CD4-positive, alpha-beta memory T cell (primary cell): ENCODE data around the gene PFDN5. TPM values are rescaled to one million over a fixed set of nuclear protein-coding genes. Genes with fewer than 3 reads are reported as not detected.

Experiments used
- CTCF ChIA-PET: fragments of 350-600 bp; sonication (Branson Sonifier 250); formaldehyde crosslinking; loops from one replicate; lab custom pipeline; 2021; ENCODE audit warnings: inconsistent platforms; ENCODE audit not compliant: partially characterized antibody; lab: Charles Lee
- POLR2A ChIA-PET: fragments of 350-600 bp; sonication (Branson Sonifier 250); formaldehyde crosslinking; loops from one replicate; lab custom pipeline; 2021; ENCODE audit not compliant: partially characterized antibody; lab: Charles Lee
- DNase-seq, 5 donors: peaks; one replicate each; pipeline versions ENCODE4 v3.0.0 to v3.0.0-alpha.2; 2020 to 2022; ENCODE audit warnings: mixed read lengths in 1 of 5
- H3K27ac ChIP-seq: one replicate; pipeline ENCODE4 v1.7.0; 2013; ENCODE audit warnings: low read depth, low read length
- H3K27me3 ChIP-seq: 2 replicates; pipeline ENCODE4 v1.7.0; 2013; ENCODE audit warnings: mild to moderate bottlenecking, low read length, moderate library complexity; ENCODE audit not compliant: insufficient read depth
- H3K36me3 ChIP-seq: 2 replicates; pipeline ENCODE4 v1.7.0; 2013; ENCODE audit warnings: mild to moderate bottlenecking, low read length, moderate library complexity; ENCODE audit not compliant: insufficient read depth
- H3K4me1 ChIP-seq: 2 replicates; pipeline ENCODE4 v1.7.0; 2013; ENCODE audit warnings: mild to moderate bottlenecking, low read length, moderate library complexity; ENCODE audit not compliant: insufficient read depth
- H3K4me3 ChIP-seq, 2 donors: one replicate each; pipeline ENCODE4 v1.7.0; 2013; ENCODE audit warnings: low read length in 2 of 2, mild to moderate bottlenecking in 1 of 2
- H3K9me3 ChIP-seq, 2 donors: one replicate each; pipeline ENCODE4 v1.7.0; 2013; ENCODE audit warnings: low read length in 2 of 2, control low read depth in 1 of 2; ENCODE audit not compliant: control insufficient read depth in 1 of 2
- H3K27ac Mint-ChIP-seq, 7 donors: one replicate each; pipeline ENCODE4 v1.8.0; 2020 to 2021; ENCODE audit warnings: mixed read lengths in 7 of 7, mild to moderate bottlenecking in 6 of 7, inconsistent platforms in 3 of 7, moderate library complexity in 3 of 7
- H3K27me3 Mint-ChIP-seq, 2 donors: one replicate each; pipeline ENCODE4 v1.8.0; 2020 to 2021; ENCODE audit warnings: mixed read lengths in 2 of 2
- H3K36me3 Mint-ChIP-seq, 2 donors: one replicate each; pipeline ENCODE4 v1.8.0; 2020 to 2021; ENCODE audit warnings: mixed read lengths in 2 of 2, inconsistent platforms in 1 of 2, mild to moderate bottlenecking in 1 of 2
- H3K4me1 Mint-ChIP-seq, 4 donors: one replicate each; pipeline ENCODE4 v1.8.0; 2020 to 2021; ENCODE audit warnings: mixed read lengths in 4 of 4, mild to moderate bottlenecking in 1 of 4
- H3K4me3 Mint-ChIP-seq, 8 donors: one replicate each; pipeline ENCODE4 v1.8.0; 2020 to 2021; ENCODE audit warnings: mixed read lengths in 8 of 8, mild to moderate bottlenecking in 7 of 8, moderate library complexity in 6 of 8, inconsistent platforms in 3 of 8
- H3K9me3 Mint-ChIP-seq, 8 donors: one replicate each; pipeline ENCODE4 v1.8.0; 2020 to 2021; ENCODE audit warnings: mixed read lengths in 8 of 8, mild to moderate bottlenecking in 5 of 8, inconsistent platforms in 3 of 8, moderate library complexity in 1 of 8
- intact Hi-C: fragments of 100-400 bp; cut with micrococcal nuclease; formaldehyde crosslinking; loops from one replicate; pipeline ENCODE4 v1.15.1; 2023
- polyA plus RNA-seq, 2 donors: library from polyadenylated mRNA; unstranded; fragments of 300-500 nt; fragmentation: Illumina TruSeq; gene quantifications; one replicate each; pipeline ENCODE4 v1.2.3, GENCODE V29; 2021
- total RNA-seq, 2 experiments: library from RNA; stranded (reverse); gene quantifications; one replicate each; pipeline ENCODE4 v1.2.3, GENCODE V29; 2021

Gene PFDN5
- total and polyA plus RNA-seq, 4 experiments from 2014 or later, result 717 to 1,410 (median 1,012) TPM

DNA sequence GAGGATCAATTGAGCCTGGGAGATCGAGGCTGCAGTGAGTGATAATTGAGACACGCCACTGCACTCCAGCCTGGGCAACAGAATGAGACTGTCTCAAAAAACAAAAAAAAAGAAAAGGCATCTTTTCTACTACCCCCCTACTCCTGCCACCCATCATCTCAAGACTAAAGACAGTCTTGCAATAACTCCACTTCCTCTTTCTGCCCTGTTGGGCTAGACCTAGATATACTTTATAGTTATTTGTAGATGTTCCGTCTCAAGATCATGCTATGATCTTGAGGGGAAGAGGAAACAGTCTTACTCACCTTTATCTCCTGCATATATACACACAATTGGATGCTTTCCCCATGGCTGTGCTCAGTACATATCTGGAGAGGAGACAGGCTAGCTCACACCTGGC lies 39.3 kb upstream of the PFDN5 start:
- peak overlapping the region in 6 of 7 donors; percentile 23 to 84 (median 68) for H3K27ac Mint-ChIP-seq
- H3K27me3 Mint-ChIP-seq, result no peaks in the 10 kb centered on the region
- Histone ChIP-seq H3K4me1 (peaks cover 45% of the 10 kb centered on the region), H3K36me3 (peaks cover 8% of the 10 kb centered on the region), H3K9me3 (no peaks in the 10 kb centered on the region), H3K27me3 (no peaks in the 10 kb centered on the region), H3K27ac (no peak overlapping the region), H3K4me3 (no peak overlapping the region)
- POLR2A ChIA-PET, result interaction anchor here (8.7 kb wide), 1 partner anchor 42 kb away, joined by 207 read pairs; the partner anchor contains the start of gene ITGB7
- intact Hi-C loops, result no loop called here
- peaks cover 7 to 26% of the 10 kb centered on the region in 2 donors for H3K36me3 Mint-ChIP-seq
- H3K4me1 Mint-ChIP-seq, result peaks cover 21 to 56% (median 41%) of the 10 kb centered on the region in 4 donors
- H3K4me3 Mint-ChIP-seq, result peak overlapping the region in 3 of 8 donors; percentile 34 to 68 (median 38)
- no peak for DNase-seq
- peaks cover 0 to 2% (median 0%) of the 10 kb centered on the region in 8 donors for H3K9me3 Mint-ChIP-seq
- CTCF ChIA-PET, result interaction anchor here (1.1 to 1.6 kb wide), 4 partner anchors 10 to 97 kb away, joined by 3 to 4 read pairs (median 4); partner anchors contain the start of gene ITGB7

DNA sequence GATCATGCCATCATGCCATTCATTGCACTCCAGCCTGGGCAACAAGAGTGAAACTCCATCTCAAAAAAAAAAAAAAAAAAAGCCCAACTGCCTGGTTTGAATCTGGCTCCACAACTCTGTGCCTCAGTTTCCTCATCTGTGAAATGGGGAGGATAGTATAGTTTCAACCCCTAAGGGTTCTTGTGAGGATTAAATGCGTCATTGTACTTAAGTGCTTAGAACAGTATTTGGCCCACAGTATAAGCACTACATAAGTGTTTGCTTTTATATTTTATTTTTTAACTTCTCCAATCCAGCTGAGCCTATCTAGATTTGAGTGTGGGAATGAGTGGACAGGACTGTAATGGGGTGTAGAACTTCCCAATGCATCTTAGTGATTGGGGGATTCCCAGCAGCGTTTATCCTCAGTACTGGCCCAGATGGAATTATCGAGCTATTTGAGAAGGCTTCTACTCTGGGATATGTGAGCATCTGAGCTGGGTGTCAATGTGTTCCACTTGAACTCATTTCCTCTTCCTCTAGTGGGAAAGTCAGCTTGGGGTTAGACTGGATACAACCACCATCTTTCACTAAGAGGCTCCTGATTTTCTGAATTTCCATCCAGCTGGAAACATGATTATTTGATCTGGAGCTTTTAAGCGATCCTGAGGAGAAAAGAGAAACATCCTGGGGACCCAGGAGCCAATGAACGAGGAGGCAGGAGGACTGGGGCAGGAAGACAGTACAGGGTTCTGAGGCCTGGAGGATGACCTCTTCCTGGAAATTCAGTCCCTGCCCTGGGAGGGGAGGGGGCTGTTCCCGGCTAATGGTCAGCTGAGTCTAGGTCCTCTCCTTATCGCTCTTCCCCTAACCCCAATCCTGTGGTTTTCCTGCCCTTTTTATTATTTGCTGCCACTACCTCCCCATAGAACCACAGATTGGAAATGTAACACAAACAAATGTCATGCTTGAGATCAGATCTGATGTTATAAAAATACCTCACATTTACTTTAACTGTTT lies 36.5 kb upstream of the PFDN5 start:
- intact Hi-C loops, result no loop called here
- Mint-ChIP-seq H3K9me3 (no peaks in the 10 kb centered on the region), H3K4me3 (no peak overlapping the region), H3K4me1 (peaks cover 6 to 30% (median 19%) of the 10 kb centered on the region in 4 donors), H3K27ac (peak overlapping the region in 4 of 7 donors; percentile 11 to 85 (median 66)), H3K36me3 (peaks cover 3 to 6% of the 10 kb centered on the region in 2 donors), H3K27me3 (no peaks in the 10 kb centered on the region)
- ChIA-PET CTCF (interaction anchor here (1.0 to 1.6 kb wide), 2 partner anchors 46 to 47 kb away, joined by 3 to 7 read pairs; no protein-coding TSS in a partner anchor), POLR2A (interaction anchor here (1.2 to 8.7 kb wide), 2 partner anchors 22 to 45 kb away, joined by 3 to 207 read pairs; partner anchors contain the start of gene ITGB7)
- Histone ChIP-seq H3K4me3 (no peak overlapping the region), H3K27ac (no peak overlapping the region), H3K36me3 (peaks cover 4% of the 10 kb centered on the region), H3K27me3 (no peaks in the 10 kb centered on the region), H3K4me1 (peaks cover 23% of the 10 kb centered on the region), H3K9me3 (no peaks in the 10 kb centered on the region)
- DNase-seq, result no peak

DNA sequence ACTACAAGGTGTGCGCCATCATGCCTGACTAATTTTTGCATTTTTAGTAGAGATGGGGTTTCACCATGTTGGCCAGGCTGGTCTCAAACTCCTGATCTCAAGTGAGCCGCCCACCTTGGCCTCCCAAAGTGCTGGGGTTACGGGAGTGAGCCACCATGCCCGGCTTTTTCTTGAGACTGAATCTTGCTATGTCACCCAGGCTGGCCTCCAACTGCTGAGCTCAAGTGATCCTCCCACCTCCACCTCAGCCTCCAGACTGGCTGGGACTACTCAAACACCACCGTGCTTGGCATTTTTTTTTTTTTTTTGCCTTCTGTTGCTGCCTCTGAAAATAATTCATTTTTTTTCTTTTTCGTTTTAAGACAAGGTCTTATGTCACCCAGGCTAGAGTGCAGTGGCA lies 35.5 kb upstream of the PFDN5 start:
- intact Hi-C loops, result no loop called here
- peaks cover 13% of the 10 kb centered on the region for H3K4me1 ChIP-seq
- no peak for DNase-seq
- Mint-ChIP-seq H3K36me3 (peaks cover 0 to 2% of the 10 kb centered on the region in 2 donors), H3K27me3 (no peaks in the 10 kb centered on the region), H3K9me3 (no peaks in the 10 kb centered on the region), H3K4me3 (no peak overlapping the region), H3K4me1 (peaks cover 5 to 22% (median 14%) of the 10 kb centered on the region in 4 donors), H3K27ac (peak overlapping the region in 1 of 7 donors; percentile 62)
- H3K36me3 ChIP-seq, result no peaks in the 10 kb centered on the region
- ChIA-PET POLR2A (no interaction called here), CTCF (interaction anchor here (0.7 to 1.6 kb wide), 4 partner anchors 9 to 78 kb away, joined by 3 to 9 read pairs (median 5); no protein-coding TSS in a partner anchor)
- H3K27ac ChIP-seq, result no peak overlapping the region
- H3K27me3 ChIP-seq, result no peaks in the 10 kb centered on the region
- H3K4me3 ChIP-seq, result no peak overlapping the region
- H3K9me3 ChIP-seq, result no peaks in the 10 kb centered on the region

DNA sequence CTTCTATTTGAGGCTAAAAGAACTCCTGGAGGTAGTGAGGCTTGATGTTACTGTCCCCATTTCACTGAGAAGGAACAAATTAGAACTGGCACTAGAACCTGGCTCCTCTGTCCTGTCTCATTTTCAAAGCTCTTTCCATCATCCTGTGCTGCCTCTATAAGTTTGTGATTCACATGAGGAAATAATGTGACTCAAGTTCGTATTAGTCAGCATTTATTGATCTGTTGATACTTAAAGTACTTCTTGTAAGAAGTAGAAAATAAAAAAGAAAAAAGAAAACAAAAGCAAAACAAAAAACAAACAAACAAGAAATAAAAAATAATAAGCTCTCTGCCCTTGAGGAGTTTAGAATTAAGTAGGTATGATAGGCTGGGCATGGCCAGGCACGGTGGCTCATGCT lies 29.6 kb upstream of the PFDN5 start:
- H3K36me3 ChIP-seq, result no peaks in the 10 kb centered on the region
- DNase-seq, result no peak
- CTCF ChIA-PET, result interaction anchor here (0.6 to 5.4 kb wide), 9 partner anchors 10 to 185 kb away, joined by 3 to 110 read pairs (median 5); partner anchors contain the start of genes CSAD, ITGB7 and ZNF740
- H3K27me3 Mint-ChIP-seq, result no peaks in the 10 kb centered on the region
- H3K4me1 ChIP-seq, result peaks cover 10% of the 10 kb centered on the region
- intact Hi-C loops, result no loop called here
- no peaks in the 10 kb centered on the region for H3K9me3 Mint-ChIP-seq
- H3K9me3 ChIP-seq, result no peaks in the 10 kb centered on the region
- peaks cover 0 to 8% of the 10 kb centered on the region in 2 donors for H3K36me3 Mint-ChIP-seq
- peaks cover 11 to 29% (median 19%) of the 10 kb centered on the region in 4 donors for H3K4me1 Mint-ChIP-seq
- no peaks in the 10 kb centered on the region for H3K27me3 ChIP-seq
- H3K4me3 ChIP-seq, result no peak overlapping the region
- H3K27ac Mint-ChIP-seq, result no peak overlapping the region
- no peak overlapping the region for H3K27ac ChIP-seq
- POLR2A ChIA-PET, result interaction anchor here (5.1 kb wide), 1 partner anchor 13 kb away, joined by 38 read pairs; a partner anchor contains a TSS
- no peak overlapping the region for H3K4me3 Mint-ChIP-seq

DNA sequence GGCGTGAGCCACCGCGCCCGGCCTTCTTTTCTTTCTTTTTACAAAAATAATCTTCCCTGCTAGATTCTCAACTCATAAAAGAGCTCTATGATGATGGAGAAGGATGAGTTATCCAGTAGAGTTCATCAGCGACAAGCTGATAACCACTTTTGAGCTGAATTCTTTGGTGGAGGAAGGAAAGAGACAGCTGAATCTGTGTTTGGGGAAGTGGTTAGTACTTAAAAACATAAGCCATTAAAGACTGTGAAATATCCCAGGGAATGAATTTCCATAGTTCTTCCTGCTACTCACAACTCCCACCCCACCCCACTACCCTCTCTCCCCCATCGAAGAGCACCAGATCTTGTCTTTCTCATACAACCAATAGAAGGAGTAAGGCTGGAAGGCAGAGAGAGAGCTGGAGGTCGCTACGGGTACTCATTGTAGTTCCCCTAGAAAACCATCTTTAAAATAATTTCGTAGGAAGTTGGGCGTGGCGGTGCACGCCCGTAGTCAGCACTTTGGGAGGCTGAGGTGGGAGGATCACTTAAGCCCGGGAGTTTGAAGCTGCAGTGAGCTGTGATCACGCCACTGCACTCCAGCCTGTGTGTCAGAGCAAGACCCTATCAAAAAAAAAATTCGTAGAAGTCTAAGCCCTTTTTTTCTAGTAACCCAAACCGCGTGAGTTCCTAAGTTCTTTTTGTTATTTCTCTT lies 27.9 kb upstream of the PFDN5 start:
- CTCF ChIA-PET, result interaction anchor here (0.7 to 5.4 kb wide), 19 partner anchors 11 to 201 kb away, joined by 3 to 110 read pairs (median 4); partner anchors contain the start of genes AAAS, CSAD, ITGB7 and ZNF740
- Mint-ChIP-seq H3K4me1 (peaks cover 11 to 29% (median 19%) of the 10 kb centered on the region in 4 donors), H3K4me3 (peak overlapping the region; percentile 93 to 100 (median 96)), H3K36me3 (peaks cover 0 to 8% of the 10 kb centered on the region in 2 donors), H3K27ac (peak overlapping the region; percentile 92 to 97 (median 95)), H3K27me3 (no peaks in the 10 kb centered on the region), H3K9me3 (peaks cover 0 to 3% (median 0%) of the 10 kb centered on the region in 8 donors)
- no peaks in the 10 kb centered on the region for H3K9me3 ChIP-seq
- H3K4me3 ChIP-seq, result peak overlapping the region; percentile 76 to 91
- H3K4me1 ChIP-seq, result peaks cover 10% of the 10 kb centered on the region
- intact Hi-C loops, result no loop called here
- H3K27me3 ChIP-seq, result no peaks in the 10 kb centered on the region
- DNase-seq, result no peak
- peak overlapping the region; percentile 71 for H3K27ac ChIP-seq
- POLR2A ChIA-PET, result interaction anchor here (0.6 to 5.1 kb wide), 27 partner anchors 11 to 576 kb away, joined by 3 to 45 read pairs (median 4); partner anchors contain the start of genes AAAS, CSAD, ITGB7 and MYG1
- H3K36me3 ChIP-seq, result no peaks in the 10 kb centered on the region

DNA sequence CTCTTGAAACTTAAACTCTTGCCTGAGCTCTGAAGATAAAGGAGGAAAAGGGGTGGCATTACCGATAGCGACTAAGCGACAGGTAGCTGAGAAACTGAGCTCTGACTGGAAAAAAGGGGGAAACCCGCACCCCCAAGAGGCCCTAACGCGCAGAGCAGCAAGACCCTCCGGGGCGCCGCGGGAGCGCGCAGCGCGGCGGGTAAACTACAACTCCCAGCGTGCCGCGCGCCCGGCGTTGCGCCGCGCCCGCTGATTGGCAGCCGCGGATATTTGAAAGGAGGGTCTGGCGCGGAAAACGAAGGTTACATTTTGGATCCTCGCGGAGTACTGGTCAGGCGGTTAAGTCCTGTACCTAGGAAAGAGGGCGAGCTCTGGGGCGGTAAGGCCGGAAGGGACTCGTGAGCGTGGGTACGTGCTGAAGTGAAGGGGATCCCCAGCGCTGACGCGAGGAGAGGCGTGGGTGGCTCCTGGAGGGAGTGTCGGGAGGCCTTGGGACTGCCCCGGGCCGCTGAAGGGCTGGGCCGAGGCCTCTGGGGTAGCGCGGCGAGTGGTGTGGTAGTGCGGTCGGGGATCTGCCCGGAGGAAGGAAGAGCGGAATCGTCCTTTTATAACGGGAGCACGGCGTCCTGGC lies 27.2 kb upstream of the PFDN5 start, which contains the start of gene ESPL1:
Gene ESPL1 (plus strand): TSS at position 301 of the 631 bp plus-strand sequence. CDS start 468 bp downstream, outside the sequence.
- H3K36me3 ChIP-seq, result no peaks in the 10 kb centered on the region
- intact Hi-C loops, result loop anchor here (1.0 to 2.0 kb wide), 5 partner anchors 48 to 109 kb away; partner anchors contain the start of genes CSAD and ZNF740
- Mint-ChIP-seq H3K9me3 (peaks cover 0 to 3% (median 0%) of the 10 kb centered on the region in 8 donors), H3K27me3 (no peaks in the 10 kb centered on the region), H3K27ac (peak within 1 kb of the TSS; percentile 92 to 97 (median 95)), H3K4me1 (peaks cover 11 to 29% (median 19%) of the 10 kb centered on the region in 4 donors), H3K36me3 (peaks cover 0 to 8% of the 10 kb centered on the region in 2 donors), H3K4me3 (peak within 1 kb of the TSS; percentile 93 to 100 (median 96))
- peak; percentile 78 to 82 (median 81) for DNase-seq
- CTCF ChIA-PET, result interaction anchor here (0.7 to 5.4 kb wide), 19 partner anchors 15 to 201 kb away, joined by 3 to 110 read pairs (median 3); partner anchors contain the start of genes AAAS, CSAD, ITGB7 and MYG1
- no peaks in the 10 kb centered on the region for H3K27me3 ChIP-seq
- POLR2A ChIA-PET, result interaction anchor here (0.6 to 5.1 kb wide), 24 partner anchors 10 to 577 kb away, joined by 3 to 45 read pairs (median 4); partner anchors contain the start of genes AAAS, CSAD, ITGB7 and MYG1
- peak within 1 kb of the TSS; percentile 76 to 91 for H3K4me3 ChIP-seq
- H3K9me3 ChIP-seq, result no peaks in the 10 kb centered on the region
- H3K27ac ChIP-seq, result peak within 1 kb of the TSS; percentile 71
- H3K4me1 ChIP-seq, result peaks cover 10% of the 10 kb centered on the region
